Measurements from ENCODE around the gene SIRT4.
"Not testable (repeated sequence)": the region's sequence is repeated elsewhere in the genome, so short reads cannot be mapped to it uniquely, and the experiment has no call there.

The SIRT4 gene, protein sequence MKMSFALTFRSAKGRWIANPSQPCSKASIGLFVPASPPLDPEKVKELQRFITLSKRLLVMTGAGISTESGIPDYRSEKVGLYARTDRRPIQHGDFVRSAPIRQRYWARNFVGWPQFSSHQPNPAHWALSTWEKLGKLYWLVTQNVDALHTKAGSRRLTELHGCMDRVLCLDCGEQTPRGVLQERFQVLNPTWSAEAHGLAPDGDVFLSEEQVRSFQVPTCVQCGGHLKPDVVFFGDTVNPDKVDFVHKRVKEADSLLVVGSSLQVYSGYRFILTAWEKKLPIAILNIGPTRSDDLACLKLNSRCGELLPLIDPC

GRCh38 chr12:120301962-120302815 is at the start of gene SIRT4:
SIRT4 (plus strand) TSS chr12:120302321; CDS start chr12:120303562, 1,241 bp downstream.
- peak; percentile 95 for DNase-seq

DNA sequence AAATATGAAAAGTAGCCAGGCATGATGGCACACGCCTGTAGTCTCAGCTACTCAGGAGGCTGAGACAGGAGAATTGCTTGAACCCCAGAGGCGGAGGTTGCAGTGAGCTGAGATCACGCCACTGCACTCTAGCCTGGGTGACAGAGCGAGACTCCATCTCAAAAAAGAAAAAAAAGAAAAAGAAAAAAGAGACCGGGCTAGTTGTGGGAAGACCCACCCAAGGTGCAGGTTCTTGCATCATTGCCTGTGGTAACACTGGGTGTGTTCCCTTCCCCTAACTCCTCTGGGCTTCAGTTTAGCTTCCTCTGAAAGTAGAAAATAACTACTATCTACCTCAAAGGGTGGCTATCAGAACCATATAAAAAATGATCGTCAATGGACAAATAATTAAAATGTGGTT is 48.8 kb upstream of the SIRT4 start:
- DNase-seq = not testable (repeated sequence)

DNA sequence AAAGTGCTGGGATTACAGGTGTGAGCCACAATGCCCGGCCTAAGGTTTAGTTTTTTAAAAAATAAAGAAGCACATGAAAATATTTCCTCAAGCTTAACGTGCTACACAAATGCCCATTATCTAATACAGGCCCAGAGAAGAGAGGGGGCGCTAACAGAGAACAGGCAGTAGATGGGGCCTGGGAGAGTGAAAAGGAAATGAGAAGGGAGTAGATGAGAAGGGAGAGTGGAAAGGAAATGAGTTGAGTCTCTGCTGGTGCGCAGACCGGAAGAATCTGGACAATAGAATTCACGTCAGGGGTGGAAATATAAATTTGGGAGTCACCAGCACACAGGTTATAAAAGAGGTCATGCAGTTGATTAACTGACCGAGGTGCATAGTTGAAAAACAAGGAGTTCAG is 47.3 kb upstream of the SIRT4 start:
- no peak for DNase-seq

DNA sequence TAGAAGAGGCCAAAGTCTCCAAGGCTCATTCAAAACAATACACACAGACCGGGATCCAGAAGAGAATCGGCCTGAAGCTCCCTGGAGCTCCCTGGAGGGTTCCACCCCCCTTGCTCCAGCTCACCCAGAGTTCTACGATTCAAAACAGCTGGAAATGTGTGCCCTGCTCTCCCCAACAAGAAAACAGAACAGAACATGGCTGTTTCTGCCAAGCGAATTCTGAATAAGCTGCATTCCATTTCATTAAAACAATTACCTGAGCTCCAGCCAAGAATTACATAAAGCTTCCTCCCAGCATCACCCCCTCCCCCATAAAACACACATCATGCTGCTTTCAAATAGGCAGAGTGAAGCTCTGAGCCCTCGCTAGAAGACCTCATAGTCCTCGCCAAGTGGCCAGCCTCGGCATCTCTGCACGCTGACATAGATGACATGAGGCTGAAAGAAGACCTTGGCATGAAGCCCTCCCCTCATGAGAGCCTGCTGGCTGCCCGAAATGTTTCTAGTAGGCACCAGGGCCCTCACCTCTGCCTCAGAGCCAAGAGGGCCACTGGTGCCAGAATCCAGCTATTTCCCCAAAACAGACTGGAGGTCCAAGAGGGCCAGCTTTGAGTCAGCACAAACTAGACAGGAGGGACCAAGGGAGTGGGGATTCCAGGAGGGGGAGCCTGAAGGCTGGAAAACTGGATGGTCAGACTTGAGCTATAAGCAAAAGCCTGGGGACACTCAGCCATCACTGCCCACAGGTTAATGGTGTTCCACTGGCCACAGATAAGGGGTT is 44.9 kb upstream of the SIRT4 start:
- peak; percentile 61 for DNase-seq

DNA sequence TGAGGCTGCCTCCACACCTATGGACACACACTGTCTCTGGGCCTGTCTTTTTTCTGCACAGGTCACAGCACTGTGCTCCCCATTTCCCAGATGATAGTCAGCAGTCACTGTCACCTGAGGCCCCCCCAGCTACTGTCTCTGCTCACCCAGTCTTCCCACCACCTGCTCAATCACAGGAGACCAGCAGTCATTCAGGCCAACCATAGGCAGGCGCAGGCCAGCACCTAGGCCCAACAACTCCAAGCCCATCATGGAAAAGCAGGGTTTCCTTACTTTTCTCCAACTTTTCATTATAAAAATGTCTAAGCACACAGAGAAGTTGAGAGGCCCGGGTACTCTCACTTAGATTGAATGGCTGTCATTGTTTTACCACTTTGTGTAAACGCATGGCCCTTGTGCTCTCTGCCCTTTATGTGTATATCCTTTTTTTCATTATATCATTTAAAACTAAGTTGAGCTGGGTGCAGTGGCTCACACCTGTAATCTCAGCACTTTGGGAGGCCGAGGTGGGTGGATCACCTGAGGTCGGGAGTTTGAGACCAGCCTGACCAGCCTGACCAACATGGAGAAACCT is 43.7 kb upstream of the SIRT4 start:
- DNase-seq = peak; percentile 51

DNA sequence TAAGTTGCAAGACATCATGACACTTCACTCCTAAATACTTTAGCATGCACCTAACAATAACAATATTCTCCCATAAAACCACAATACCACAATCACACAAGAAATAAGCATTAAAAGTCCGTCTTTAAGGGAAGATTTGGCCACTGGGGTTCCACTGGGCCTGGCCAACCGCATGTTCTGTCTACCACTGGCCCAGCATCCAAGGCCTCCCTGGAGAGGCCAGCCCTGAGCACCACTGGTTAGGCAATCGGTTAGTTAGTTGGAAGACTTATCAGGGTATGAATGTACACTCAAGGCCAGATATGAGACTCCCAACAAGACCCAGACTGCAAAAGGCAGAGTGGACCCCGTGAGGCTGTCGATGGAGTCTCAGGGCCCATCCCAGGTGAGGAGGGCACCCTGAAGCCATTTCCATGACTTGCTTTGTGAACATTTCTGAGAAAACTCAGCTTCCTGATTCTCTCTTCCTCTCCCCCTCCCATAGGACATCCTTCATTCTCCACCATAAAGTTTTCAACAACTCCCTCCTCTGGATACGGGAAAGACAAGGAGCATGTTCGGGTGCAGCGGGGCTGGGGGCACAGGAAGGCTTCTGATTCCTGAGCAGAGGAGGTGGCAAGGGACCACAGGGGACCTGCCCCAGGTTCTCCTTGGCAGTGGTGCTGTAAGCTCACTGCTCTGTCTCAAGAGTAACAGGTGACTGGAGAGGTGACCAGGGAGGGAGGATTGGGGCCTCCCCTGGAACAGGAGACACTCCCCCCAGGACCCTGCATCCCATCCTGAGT is 42.5 kb upstream of the SIRT4 start:
- peak; percentile 51 for DNase-seq

GRCh38 chr12:120260607-120261006 is 41.5 kb upstream of the SIRT4 start:
- DNase-seq = peak; percentile 52

DNA sequence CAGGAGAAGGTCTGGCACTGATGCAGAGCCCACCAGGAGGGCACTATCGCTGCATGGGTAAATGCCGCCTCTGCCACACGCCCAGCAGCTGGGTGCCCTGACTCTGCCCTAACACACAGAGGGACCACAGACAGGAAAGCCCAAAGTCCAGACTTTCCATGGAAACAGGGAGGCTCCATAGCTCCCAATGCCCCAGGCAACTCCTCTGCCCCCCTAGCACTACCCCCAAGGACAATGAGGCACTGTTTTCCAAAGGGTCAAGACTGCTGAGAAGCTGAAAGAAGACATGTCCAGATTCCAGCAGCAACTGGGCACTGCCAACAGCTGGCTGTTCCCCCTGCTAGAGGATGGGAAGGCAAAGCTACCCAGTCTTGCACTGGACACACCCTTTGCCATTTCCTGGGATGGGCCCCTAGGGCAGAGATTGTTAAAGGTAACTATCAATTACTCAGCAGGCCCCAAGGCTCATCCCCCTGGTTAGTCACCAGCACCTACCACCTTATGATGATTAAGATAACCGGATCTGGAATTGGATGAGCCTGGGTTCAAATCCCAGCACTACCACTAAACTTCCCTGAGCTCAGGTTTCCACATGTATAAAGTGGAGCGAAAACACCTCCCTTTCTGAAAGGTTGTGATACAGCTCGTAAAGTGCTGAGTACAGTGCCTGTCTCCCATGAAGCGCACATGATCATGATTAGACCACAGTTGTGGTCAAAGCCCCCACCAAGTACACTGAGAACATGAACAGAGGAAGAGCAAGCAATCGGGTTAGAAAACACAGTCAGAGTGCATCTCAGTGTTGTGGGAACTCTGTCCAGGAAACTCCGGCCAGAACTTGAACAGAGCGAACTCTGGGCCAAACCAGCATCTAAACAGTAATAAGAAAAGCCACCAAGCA is 39.9 kb upstream of the SIRT4 start:
- DNase-seq = peak; percentile 80

- peak; percentile 58 for DNase-seq
Observed at GRCh38 chr12:120262852-120263747, 39.0 kb upstream of the SIRT4 start.

GRCh38 chr12:120263748-120264085 is 38.4 kb upstream of the SIRT4 start:
- DNase-seq = peak; percentile 51

DNA sequence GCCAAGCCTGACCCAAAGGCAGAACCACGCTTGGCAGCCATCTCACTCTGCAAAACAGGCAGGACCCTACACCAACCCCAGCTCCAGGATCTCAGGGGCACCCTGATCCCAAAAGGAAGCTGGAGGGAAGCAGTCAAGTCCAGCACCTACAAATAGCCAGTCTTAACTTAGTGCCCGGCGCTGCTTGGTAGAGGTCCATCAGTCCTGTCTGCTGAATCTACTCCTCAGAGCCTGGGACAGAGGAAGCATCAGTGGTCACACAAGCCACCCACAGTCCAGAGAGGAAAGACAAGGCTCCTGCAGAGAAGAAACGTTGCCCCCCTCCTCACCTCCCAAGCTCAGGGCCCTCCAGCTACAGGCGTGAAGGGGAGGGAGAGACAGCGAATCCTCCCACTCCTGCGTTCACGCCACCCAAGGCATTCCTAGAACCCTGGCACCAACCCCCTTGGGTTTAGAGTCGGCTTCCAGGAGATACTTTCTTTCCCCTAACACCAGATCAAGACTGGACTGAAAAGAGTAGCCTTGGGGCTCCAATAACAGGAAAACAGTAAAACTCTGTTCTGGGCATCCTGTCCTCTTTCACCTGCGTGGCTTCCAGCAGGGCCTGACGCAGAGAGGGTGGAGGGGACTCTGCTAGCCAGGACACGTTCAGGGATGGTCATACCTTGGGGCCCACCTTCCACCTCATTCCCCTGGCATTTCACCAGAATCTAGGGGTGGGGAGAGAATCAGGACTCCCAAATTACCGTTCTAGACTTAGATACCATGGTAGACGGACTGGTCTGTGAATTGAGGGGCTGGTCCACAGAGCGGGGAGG is 37.8 kb upstream of the SIRT4 start:
- peak; percentile 81 for DNase-seq

DNA sequence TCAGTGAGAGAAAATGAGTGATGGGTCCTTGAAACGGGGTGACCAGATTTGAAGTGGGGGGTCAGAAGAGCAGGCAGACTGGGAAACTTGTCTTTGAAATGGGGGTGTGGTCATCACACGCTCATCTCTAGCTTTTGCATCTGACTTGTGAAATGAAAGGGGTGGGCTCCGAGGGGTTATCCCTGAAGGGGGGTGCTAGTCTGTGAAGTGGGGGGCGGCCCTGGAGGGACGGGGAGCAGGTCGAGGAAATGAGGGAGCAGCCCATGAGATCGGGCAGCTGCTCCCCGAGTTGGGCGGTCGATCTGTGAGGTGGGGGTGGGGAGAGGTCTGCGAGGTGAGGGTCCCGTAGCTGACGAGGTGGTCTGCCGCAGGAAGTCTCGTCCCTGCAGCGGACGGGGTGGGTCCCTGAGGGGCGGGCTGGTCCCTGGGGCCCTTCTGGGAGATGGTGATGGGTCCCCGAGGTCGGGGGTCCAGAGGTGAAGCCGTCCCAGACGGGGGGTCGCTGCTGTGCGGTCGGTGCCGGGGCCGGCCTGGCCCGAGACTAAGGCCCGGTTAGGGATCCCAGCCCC is 37.1 kb upstream of the SIRT4 start:
- no peak for DNase-seq

GRCh38 chr12:120265473-120266179 is 36.5 kb upstream of the SIRT4 start, which contains the start of gene PXN:
PXN (minus strand) TSS chr12:120265730; CDS start chr12:120265629, 101 bp downstream.
- peak; percentile 95 for DNase-seq

GRCh38 chr12:120266180-120266870 is 35.8 kb upstream of the SIRT4 start:
- DNase-seq = no peak

- DNase-seq = peak; percentile 51
Observed at GRCh38 chr12:120267736-120268135, 34.4 kb upstream of the SIRT4 start.

- DNase-seq = no peak
Observed at GRCh38 chr12:120276734-120277133, 25.4 kb upstream of the SIRT4 start.
